Stimulated activated CD4-positive, alpha-beta T cell treated with anti-CD3 and anti-CD28 coated beads, Interleukin-1b, Interleukin-23, amount 100 ng/mL, for 4 hours (primary cell): ENCODE data around the gene OR10R2.

Experiments used
- DNase-seq, 2 donors: peaks; one replicate each; pipeline ENCODE4 v3.0.0-alpha.2; 2020; ENCODE audit warnings: low read depth in 2 of 2

OR10R2 gene

GRCh38 chr1:158527190-158527815, 55.3 kb downstream of the OR10R2 start:
- no peak for DNase-seq
